ENCODE measurements around the gene FOXP1. TPM values are rescaled to one million over a fixed set of nuclear protein-coding genes. Genes with fewer than 3 reads are reported as not detected.

Gene FOXP1
- total RNA-seq, 4 donors from 2014 or later, result 54.2 to 152 (median 129) TPM

- H3K9me3 ChIP-seq, result no peaks in the 10 kb centered on the region
- H3K36me3 ChIP-seq, result no peaks in the 10 kb centered on the region
- no peak for DNase-seq
- intact Hi-C loops (cut with DNase I; ENCODE audit: low total_unique reads), result no loop called here
- H3K4me1 ChIP-seq, result no peaks in the 10 kb centered on the region
- TF ChIP-seq POLR2A (IDR thresholded peaks at IDR 0.05) (no peak), CTCF (IDR thresholded peaks at IDR 0.05) (no peak)
- no peaks in the 10 kb centered on the region for H3K27me3 ChIP-seq
- H3K4me3 ChIP-seq, result no peak overlapping the region
- no peak overlapping the region for H3K27ac ChIP-seq
These were observed 494.2 kb downstream of the FOXP1 start for GRCh38 chr3:71089271-71089847.

GRCh38 chr3:71088742-71089141, 494.8 kb downstream of the FOXP1 start:
- intact Hi-C loops (cut with DNase I; ENCODE audit: low total_unique reads), result no loop called here
- DNase-seq, result no peak
- H3K27ac ChIP-seq, result no peak overlapping the region
- no peaks in the 10 kb centered on the region for H3K9me3 ChIP-seq
- no peak overlapping the region for H3K4me3 ChIP-seq
- H3K27me3 ChIP-seq, result no peaks in the 10 kb centered on the region
- no peaks in the 10 kb centered on the region for H3K4me1 ChIP-seq
- no peaks in the 10 kb centered on the region for H3K36me3 ChIP-seq
- TF ChIP-seq POLR2A (IDR thresholded peaks at IDR 0.05) (no peak), CTCF (IDR thresholded peaks at IDR 0.05) (no peak)

GRCh38 chr3:71088019-71088708, 495.4 kb downstream of the FOXP1 start:
- Histone ChIP-seq H3K4me3 (no peak overlapping the region), H3K9me3 (no peaks in the 10 kb centered on the region), H3K4me1 (no peaks in the 10 kb centered on the region), H3K27ac (no peak overlapping the region), H3K27me3 (no peaks in the 10 kb centered on the region), H3K36me3 (no peaks in the 10 kb centered on the region)
- no peak for DNase-seq
- TF ChIP-seq CTCF (IDR thresholded peaks at IDR 0.05) (no peak), POLR2A (IDR thresholded peaks at IDR 0.05) (no peak)
- intact Hi-C loops (cut with DNase I; ENCODE audit: low total_unique reads), result no loop called here

- no peak for TF ChIP-seq POLR2A (IDR thresholded peaks at IDR 0.05)
- no peak for TF ChIP-seq CTCF (IDR thresholded peaks at IDR 0.05)
- intact Hi-C loops (cut with DNase I; ENCODE audit: low total_unique reads), result no loop called here
- DNase-seq, result no peak
- no peaks in the 10 kb centered on the region for H3K4me1 ChIP-seq
- H3K27me3 ChIP-seq, result no peaks in the 10 kb centered on the region
- no peak overlapping the region for H3K4me3 ChIP-seq
- H3K27ac ChIP-seq, result no peak overlapping the region
- H3K9me3 ChIP-seq, result no peaks in the 10 kb centered on the region
- H3K36me3 ChIP-seq, result no peaks in the 10 kb centered on the region
These were observed 496.1 kb downstream of the FOXP1 start for GRCh38 chr3:71087143-71088018.

GRCh38 chr3:71086777-71087142, 496.8 kb downstream of the FOXP1 start:
- no peak for DNase-seq
- no peaks in the 10 kb centered on the region for H3K27me3 ChIP-seq
- intact Hi-C loops (cut with DNase I; ENCODE audit: low total_unique reads), result no loop called here
- H3K27ac ChIP-seq, result no peak overlapping the region
- no peaks in the 10 kb centered on the region for H3K36me3 ChIP-seq
- H3K9me3 ChIP-seq, result no peaks in the 10 kb centered on the region
- no peaks in the 10 kb centered on the region for H3K4me1 ChIP-seq
- TF ChIP-seq CTCF (IDR thresholded peaks at IDR 0.05) (no peak), POLR2A (IDR thresholded peaks at IDR 0.05) (no peak)
- H3K4me3 ChIP-seq, result no peak overlapping the region

Data from uterus (tissue), 4 donors.